Right lobe of liver (tissue), 4 donors: ENCODE results near the gene INPP4A.

Source experiments
- CTCF ChIP-seq, 4 donors: fragments of 200-600 bp in 3 of 4; fragments of 450-650 bp in 1 of 4; IDR thresholded peaks; one replicate each; pipeline versions ENCODE4 v1.5.1 to v1.8.0; 2016 to 2022; ENCODE audit warnings: antibody characterized with exemption in 4 of 4, mild to moderate bottlenecking in 2 of 4
- POLR2A ChIP-seq: fragments of 450-650 bp; IDR thresholded peaks from one replicate; pipeline ENCODE4 v1.6.1; 2017; ENCODE audit warnings: antibody characterized with exemption, mild to moderate bottlenecking
- donor health status: DM: no; HTN: no; CAD: no.
- donor health status: DM: no; HTN: no; CAD: no.
- donor health status: DM: no; HTN: yes; CAD: no.

DNA sequence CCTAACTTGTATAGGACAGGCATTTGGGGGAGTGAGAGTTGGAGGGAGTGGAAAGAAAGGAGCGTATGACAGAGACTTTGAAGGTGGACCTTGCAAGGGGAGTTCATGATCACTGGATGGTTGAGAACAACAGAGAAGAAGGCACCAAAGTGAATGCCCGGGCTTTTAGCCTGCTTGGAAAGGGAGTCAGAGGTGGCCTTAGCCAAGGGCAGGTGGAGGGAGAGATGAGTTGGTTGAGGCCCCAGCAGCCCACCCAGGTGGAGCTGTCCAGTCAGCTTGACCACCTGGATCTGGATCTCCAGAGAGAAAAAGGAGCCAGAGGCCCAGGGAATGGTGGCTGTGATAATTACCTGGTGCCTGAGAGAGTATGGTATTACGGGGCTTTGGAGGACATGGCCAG is 90.1 kb downstream of the INPP4A start:
- no peak for TF ChIP-seq CTCF (IDR thresholded peaks at IDR 0.05)
- no peak for TF ChIP-seq POLR2A
